A673 (cell line): ENCODE measurements around the gene LIMK1.

ENCODE experiments used
- CTCF ChIP-seq: fragments of 300-800, 200-600 bp; sonication (generic); conservative IDR thresholded peaks from 2 replicates; pipeline ENCODE4 v1.5.1; 2017; ENCODE audit warnings: low read depth, mild to moderate bottlenecking, antibody characterized with exemption, low read length, moderate library complexity, mixed read lengths
- EZH2 ChIP-seq: fragments of 200-600 bp; sonication (generic); IDR thresholded peaks from 2 replicates; pipeline ENCODE4 v1.6.1; 2017; ENCODE audit warnings: borderline replicate concordance, low read depth, mild to moderate bottlenecking, mixed read lengths, antibody characterized with exemption, low read length; ENCODE audit not compliant: poor library complexity, severe bottlenecking

GRCh38 chr7:74051193-74051592 is 32.4 kb upstream of the LIMK1 start:
- TF ChIP-seq CTCF (no peak), EZH2 (no peak)
